Measurements from ENCODE around the gene WDTC1.

Gene WDTC1

GRCh38 chr1:27301052-27301422, 66.6 kb downstream of the WDTC1 start:
- no peak for DNase-seq (ENCODE audit: low read depth in 1 of 2, low spot score in 1 of 2)

DNA sequence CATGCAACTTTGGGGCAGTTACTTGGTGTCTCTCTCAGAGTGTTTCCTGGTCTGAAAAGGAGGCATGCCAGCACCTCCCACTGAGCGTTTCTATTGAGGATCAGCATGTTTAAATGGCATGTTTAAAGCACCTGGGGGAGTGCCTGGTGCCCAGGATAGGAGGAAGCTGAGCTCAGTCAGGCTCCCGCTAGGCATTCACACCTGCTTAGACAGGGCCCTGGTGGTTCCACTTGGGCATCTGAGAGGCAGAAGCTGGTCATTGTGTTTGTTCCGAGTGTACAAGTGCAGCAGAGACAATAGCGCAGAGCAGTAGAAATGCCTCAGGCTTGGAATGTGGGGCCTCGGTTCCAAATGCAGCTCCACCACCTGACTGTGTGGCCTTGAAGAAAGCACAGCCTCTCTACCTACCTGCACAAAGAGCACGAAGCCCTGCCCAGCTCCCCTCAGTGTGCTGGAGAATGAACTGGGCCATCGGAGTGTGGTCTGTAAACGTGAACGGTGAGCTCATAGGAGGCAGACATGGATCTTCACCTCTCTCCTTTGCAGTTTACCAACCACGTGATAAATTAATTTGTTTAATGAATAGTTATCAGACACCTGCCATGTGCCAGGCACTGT, 67.3 kb downstream of the WDTC1 start:
- DNase-seq (ENCODE audit: low read depth in 1 of 2, low spot score in 1 of 2) = no peak

GRCh38 chr1:27302612-27303011, 68.2 kb downstream of the WDTC1 start:
- no peak for DNase-seq (ENCODE audit: low read depth in 1 of 2, low spot score in 1 of 2)

GRCh38 chr1:27303509-27303908, 69.1 kb downstream of the WDTC1 start:
- no peak for DNase-seq (ENCODE audit: low read depth in 1 of 2, low spot score in 1 of 2)

DNA sequence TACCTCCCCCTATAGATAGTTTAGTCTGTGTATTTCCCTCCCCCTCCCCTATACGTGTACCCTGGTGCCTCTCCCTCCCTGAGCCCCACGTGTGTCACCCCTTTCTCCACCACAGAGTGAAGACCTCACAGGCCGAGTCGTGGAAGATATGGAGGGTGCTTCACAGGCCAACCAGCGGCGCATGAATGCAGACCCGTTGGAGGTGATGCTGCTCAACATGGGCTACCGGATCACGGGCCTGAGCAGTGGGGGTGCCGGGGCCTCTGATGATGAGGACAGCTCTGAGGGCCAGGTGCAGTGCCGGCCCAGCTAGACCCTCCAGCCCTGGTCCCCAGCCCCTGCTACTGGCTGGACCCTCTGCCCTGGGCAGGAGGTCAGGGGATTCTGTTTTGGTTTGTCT, 71.6 kb downstream of the WDTC1 start:
- no peak for DNase-seq (ENCODE audit: low read depth in 1 of 2, low spot score in 1 of 2)

DNA sequence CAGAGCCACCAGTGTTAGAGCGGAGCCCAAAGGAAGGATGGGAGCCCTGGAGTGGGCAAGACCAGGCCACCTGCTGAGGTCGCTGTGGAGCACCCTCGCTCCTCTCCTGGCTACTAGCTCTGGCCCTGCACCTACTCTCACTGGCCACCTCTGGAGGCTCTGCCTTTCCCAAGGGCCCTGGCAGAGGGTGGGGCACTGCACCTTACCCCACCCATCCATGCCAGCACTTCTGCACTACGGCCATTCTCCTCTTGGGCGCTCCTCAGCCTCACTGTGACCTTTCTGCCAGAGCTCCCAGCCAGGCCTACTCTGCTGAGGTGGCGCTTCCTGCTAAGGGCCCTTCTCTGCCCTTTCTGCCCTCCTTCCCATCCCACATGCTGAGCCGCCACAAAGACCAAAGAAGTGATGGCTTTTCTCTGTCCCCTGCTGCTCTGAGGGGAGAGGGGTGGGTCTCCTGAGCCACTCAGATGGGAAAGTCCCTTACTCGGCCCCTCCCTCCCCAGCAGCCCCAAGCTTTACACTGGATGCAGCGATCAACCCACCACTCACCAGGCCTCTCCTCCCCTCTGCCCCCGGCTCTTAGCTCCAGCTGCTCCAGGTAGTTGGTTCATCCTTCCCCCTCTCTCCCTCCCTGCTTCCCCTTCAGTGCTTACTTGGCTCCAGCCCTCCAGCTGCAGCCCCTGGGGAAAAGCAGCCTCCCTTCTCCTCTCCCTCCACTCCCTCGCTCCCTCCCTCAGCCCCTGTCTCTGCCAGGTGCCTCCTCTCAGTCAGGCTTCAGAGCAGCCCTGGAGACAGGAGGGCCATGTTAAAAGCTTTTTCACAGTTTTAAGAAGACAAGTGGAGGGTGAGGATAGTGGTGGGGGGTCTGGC, 72.7 kb downstream of the WDTC1 start:
- no peak for DNase-seq (ENCODE audit: low read depth in 1 of 2, low spot score in 1 of 2)

- no peak for DNase-seq (ENCODE audit: low read depth in 1 of 2, low spot score in 1 of 2)
Observed at GRCh38 chr1:27307874-27308598, 73.6 kb downstream of the WDTC1 start.

- DNase-seq (ENCODE audit: low read depth in 1 of 2, low spot score in 1 of 2) = no peak
Observed at GRCh38 chr1:27314169-27314568, 79.7 kb downstream of the WDTC1 start.

GRCh38 chr1:27314737-27315136, 80.3 kb downstream of the WDTC1 start:
- DNase-seq (ENCODE audit: low read depth in 1 of 2, low spot score in 1 of 2) = no peak

GRCh38 chr1:27316860-27317259, 82.4 kb downstream of the WDTC1 start:
- DNase-seq (ENCODE audit: low read depth in 1 of 2, low spot score in 1 of 2) = no peak

- DNase-seq (ENCODE audit: low read depth in 1 of 2, low spot score in 1 of 2) = no peak
Observed at GRCh38 chr1:27318136-27318535, 83.7 kb downstream of the WDTC1 start.

DNA sequence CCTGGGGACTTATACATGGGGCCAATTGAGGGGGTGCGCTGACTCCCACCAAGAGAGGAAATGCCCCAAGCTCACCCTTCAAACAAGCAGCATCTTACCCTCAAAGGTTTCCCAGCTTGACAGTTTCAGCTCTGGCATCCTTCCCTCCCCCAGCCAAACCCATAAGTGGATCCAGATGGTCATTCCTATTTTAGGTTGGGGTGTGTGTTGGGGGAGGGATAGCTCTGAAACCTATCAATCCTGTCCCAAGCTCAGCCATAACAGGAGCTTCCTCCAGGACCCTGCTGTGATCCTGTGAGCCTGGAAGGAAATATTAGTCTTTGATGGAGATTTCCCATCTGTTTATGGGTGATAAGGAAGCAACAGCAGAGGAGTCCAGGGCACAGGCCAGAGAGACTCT, 84.2 kb downstream of the WDTC1 start:
- DNase-seq (ENCODE audit: low read depth in 1 of 2, low spot score in 1 of 2) = no peak

- DNase-seq (ENCODE audit: low read depth in 1 of 2, low spot score in 1 of 2) = peak; percentile 96
Observed at GRCh38 chr1:27321813-27322568, 87.6 kb downstream of the WDTC1 start, which contains the start of gene TMEM222. Gene TMEM222 (plus strand): TSS chr1:27322163. CDS start chr1:27322198, 35 bp downstream.

DNA sequence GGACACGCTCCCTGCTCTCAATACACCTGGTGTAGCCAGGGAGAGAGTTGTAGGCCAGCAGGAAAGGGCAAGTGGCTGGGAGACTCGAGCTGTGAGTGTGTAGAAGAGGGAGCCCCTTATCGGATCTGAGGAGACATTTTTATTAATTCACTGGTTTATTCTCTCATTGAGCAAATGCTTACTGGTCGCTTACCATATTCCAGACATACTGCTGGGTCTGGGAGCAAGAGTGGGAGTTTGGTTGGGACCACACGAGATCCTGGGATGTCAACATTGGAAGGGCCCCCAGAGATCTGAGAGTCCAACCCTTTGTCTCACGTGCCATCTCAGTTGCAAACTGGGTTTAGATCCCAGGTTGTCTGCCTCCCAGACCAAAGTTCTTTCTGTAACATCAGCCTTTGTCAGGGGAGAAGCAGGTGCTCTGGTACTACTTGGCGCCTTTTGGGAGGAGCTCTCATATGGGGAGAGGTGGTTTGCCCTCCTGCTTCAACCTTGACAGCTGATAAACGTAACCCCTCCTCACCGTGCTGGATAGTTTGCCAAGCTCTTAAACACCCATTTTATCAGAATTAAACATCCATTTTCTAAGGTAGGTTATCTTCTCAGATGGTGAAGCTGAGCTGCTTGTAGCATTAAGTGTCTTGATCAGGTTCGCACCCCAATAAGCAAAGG, 88.3 kb downstream of the WDTC1 start:
- DNase-seq (ENCODE audit: low read depth in 1 of 2, low spot score in 1 of 2) = no peak

DNA sequence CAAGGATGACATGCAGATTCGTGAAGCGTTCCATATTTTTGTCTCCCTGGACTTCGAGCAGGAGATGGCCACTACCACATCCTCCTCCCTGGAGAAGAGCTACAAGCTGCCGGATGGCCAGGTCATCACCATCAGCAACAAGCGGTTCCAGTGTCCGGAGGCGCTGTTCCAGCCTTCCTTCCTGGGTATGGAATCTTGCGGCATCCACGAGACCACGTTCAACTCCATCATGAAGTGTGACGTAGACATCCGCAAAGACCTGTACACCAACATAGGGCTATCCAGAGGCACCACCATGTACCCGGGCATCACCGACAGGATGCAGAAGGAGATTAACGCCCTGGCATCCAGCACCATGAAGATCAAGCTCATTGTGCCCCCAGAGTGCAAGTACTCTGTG, 90.9 kb downstream of the WDTC1 start:
- no peak for DNase-seq (ENCODE audit: low read depth in 1 of 2, low spot score in 1 of 2)

- DNase-seq (ENCODE audit: low read depth in 1 of 2, low spot score in 1 of 2) = no peak
Observed at GRCh38 chr1:27327964-27328363, 93.5 kb downstream of the WDTC1 start.

GRCh38 chr1:27330786-27331185, 96.4 kb downstream of the WDTC1 start:
- no peak for DNase-seq (ENCODE audit: low read depth in 1 of 2, low spot score in 1 of 2)

GRCh38 chr1:27331426-27331825, 97.0 kb downstream of the WDTC1 start:
- no peak for DNase-seq (ENCODE audit: low read depth in 1 of 2, low spot score in 1 of 2)

GRCh38 chr1:27331922-27332321, 97.5 kb downstream of the WDTC1 start:
- no peak for DNase-seq (ENCODE audit: low read depth in 1 of 2, low spot score in 1 of 2)

- DNase-seq (ENCODE audit: low read depth in 1 of 2, low spot score in 1 of 2) = peak; percentile 16 to 43
Observed at GRCh38 chr1:27332536-27333281, 98.3 kb downstream of the WDTC1 start.
